GM21360 (cell line): ENCODE results near the gene LRP1-AS.

Experiments
- ATAC-seq: cut with Tn5 transposase; IDR thresholded peaks from one replicate; pipeline ENCODE4 v1.9.1; 2021; ENCODE audit warnings: mild to moderate bottlenecking, moderate library complexity; ENCODE audit not compliant: unreplicated experiment

LRP1-AS gene

DNA sequence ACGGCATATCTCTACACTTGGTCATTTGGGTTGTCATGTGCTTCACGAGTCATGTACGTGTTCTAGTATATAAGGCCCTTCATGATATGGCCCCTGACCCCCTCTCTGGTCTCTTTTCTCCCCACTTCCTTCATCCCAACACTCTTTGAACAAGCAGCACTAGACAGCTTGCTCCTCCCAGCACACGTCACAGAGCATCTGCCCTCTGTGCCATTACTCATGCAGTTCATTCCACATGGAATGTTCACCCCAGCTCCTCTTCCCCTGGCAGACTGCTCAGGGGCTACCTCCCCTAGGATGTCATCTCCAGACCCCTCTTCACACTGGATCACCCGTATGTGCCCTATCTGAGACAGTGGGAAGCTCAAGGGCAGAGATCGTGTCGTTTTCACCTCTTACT, 14.1 kb upstream of the LRP1-AS start:
- ATAC-seq: no peak

DNA sequence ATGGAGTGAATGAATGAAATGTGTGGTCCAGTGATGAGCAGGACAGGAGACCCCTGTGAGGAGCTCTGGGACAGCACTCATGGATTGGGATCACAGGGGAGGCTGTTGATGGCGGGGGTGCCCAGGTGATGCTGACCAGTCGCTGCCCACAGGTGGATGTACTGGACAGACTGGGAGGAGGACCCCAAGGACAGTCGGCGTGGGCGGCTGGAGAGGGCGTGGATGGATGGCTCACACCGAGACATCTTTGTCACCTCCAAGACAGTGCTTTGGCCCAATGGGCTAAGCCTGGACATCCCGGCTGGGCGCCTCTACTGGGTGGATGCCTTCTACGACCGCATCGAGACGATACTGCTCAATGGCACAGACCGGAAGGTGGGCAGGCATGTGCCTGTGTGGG, 13.3 kb upstream of the LRP1-AS start:
- no peak for ATAC-seq

DNA sequence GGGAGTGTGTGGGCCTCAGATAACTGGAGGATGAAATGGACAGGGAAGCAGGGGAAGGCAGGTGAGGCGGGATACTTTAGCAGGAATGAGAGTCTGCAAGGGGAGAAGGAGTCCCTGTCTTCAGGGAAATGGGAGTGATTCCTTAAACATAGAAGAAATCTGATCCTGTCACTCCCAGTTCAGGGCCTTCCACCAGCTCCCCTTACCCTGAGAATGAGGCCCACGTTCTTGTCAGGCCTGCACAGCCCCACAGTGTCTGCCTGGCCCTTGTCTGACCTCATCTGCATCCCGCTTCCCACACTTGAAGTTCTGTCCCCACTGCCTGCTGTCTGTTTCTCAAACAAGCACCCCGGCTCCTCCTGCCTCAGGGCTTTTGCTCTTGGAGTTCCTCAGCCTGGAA, 12.6 kb upstream of the LRP1-AS start:
- no peak for ATAC-seq

DNA sequence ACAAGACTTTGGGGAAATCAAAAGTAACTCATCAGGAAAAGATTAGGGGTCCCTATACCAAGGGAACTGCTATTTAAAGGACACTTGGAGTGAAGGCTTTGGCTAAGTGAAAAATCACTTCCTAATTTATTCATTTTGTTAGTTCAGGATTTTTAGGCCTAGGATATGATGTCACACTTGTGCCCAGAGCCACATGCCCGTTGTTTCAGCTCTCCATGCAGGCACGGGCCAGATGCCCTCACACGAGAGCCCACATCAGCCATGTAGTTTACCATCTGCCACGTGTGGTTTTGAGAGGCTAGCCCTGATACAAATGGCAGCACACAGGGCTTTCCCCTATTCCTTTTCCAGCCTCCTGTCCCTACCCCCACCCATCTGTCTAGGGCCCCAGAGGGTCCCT, 11.9 kb upstream of the LRP1-AS start:
- ATAC-seq: no peak

DNA sequence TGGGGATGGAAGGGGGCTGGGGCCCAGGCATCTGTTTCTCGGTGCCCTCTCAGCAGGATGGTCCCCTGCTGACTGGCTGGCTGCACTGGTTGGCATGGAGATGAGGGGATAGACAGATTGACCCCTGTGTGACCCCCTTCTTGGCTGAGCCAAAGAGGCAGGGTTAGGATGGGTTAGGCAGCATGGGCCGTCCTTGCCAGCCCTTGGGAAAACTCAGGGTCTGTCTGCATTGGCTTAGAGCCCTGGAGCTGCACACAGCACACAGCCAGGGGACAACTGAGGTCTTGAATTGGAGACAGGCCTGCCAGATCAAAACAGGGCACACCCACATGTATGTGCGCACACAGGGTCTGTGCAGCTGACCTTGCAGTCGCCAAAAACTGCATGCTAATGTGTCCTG, 11.2 kb upstream of the LRP1-AS start:
- no peak for ATAC-seq

DNA sequence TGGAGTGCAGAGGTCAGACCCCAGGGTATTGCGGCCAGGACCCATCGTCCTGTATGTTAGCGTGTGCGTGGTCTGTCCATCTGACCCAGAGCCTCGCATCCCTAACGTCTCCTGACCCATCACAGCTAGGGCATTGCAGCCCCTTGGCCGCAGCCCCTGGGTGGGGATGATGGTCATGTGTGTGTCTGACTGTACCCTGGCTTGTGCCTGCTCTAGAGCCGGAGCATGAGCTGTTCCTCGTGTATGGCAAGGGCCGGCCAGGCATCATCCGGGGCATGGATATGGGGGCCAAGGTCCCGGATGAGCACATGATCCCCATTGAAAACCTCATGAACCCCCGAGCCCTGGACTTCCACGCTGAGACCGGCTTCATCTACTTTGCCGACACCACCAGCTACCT, 10.8 kb upstream of the LRP1-AS start:
- no peak for ATAC-seq

DNA sequence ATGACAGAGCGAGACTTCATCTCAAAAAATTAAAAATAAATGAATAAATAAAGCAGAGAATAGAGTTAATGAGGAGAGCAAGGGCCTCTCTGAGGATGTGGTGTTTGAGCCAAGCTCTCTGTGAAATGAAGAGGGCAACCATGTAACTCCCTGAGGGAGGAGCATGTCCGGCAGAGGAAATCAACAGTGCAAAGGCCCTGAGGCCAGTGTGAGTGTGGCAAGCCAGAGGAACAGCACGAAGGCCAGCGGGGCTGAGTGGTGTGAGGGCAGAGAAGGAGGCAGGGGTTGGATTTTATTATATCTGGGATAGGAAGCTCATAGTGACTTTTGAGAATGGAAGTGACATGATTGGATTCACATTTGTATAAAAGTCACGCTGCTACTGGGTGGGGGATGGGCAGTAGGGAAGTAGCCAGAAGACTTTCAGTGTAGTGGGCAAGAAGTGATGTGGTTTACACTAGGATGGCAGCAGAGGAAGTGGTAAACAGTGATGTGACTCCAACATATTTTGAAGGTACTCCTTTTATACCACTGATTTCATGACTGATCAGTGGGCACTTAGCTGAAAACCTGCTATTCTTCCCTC, 10.3 kb upstream of the LRP1-AS start:
- ATAC-seq: no peak

DNA sequence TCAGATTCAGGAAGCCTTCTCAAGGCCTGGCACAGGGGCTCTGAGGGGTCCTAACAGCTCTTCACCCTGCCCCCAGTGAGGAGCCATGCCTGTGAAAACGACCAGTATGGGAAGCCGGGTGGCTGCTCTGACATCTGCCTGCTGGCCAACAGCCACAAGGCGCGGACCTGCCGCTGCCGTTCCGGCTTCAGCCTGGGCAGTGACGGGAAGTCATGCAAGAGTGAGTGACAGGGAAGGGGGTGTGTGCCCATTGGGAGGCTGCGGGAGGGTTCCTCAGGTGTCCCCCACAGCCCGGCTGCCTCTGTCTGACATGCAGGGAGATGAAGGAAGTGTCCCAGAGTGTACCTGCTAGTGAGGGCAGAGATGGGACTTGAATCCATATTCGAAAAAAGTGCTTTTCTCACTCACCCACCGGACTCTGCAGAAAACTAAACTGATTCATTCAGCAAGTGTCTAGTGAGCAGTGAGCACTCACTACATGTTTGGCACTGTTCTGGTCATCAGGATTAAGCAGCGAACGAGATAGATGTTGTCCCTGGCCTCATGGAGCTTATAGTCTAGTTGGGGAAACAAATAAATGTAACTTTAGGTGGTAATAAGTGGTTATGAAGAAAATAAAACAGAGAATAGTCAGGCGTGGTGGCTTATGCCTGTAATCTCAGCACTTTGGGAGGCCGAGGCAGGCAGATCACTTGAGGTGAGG, 9.4 kb upstream of the LRP1-AS start:
- no peak for ATAC-seq

DNA sequence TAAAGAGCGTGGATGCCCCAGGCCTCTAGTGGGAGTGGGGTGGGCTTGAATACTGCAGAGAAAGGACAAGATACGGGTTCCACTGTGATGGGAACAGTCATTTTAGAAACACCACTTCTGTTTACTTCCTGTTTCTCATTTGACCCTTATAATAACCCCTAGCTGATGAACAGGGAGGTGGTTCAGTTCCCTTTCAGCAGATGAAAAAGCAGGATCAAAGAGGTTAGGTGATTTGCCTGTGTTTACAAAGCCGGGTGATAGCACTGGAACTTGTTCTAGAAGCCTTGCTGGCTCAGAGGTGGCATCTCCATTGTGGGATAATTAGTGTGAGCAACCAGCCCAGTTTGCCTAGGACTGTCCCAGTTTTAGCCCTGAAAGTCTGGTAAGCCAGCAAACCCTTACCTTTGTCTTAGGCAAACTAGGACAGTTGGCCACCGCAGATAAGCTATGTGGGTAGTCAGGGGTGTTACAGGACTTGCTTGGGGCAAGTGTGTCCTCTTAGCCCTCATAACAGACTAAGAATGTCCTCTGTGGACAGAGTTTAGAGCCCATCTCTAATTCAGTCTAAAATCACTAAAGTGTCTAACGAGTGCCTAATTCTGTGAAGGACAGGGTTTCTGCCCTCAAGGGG, 7.5 kb upstream of the LRP1-AS start:
- ATAC-seq: no peak

DNA sequence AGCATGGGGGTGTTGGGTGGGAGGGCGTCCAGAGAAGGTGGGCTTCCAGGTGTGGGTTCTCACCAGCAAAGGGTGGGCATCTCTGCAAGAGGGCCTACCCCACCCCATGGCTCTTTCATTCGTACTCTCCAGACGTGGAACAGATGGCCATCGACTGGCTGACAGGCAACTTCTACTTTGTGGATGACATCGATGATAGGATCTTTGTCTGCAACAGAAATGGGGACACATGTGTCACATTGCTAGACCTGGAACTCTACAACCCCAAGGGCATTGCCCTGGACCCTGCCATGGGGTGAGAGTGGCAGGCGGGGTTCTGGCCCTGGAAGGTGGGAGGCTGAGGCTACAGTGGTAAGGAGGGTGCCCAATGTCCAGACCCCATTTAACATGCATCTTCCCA, 6.7 kb upstream of the LRP1-AS start:
- ATAC-seq: no peak

DNA sequence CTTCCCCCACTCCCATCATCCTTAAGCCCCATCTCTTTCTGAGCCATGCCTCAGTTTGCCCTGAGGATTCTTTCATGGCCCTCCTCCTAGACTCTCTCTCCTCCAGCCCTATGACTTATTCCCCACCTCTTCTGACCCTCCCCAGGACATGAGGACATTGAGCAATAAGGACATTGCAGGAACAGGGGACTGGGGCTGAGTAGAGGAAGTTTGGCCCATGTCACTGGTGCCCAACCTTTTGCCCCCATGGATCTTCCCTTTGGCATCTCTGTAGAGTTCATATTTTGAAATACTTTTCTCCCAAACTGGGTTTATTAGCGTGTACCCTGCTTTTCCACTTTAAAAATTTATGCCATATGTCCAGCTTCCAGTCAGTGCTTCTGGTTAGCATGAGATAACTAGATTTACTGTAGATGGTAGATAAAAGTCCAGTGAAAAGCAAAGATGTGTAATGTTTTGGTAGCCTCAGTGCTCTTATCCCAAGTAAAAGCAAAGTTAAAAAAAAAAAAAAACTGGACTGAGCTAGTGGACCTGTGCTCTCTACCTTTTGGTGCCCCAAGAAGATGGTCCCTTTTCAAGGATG, 6.1 kb upstream of the LRP1-AS start:
- ATAC-seq: no peak

DNA sequence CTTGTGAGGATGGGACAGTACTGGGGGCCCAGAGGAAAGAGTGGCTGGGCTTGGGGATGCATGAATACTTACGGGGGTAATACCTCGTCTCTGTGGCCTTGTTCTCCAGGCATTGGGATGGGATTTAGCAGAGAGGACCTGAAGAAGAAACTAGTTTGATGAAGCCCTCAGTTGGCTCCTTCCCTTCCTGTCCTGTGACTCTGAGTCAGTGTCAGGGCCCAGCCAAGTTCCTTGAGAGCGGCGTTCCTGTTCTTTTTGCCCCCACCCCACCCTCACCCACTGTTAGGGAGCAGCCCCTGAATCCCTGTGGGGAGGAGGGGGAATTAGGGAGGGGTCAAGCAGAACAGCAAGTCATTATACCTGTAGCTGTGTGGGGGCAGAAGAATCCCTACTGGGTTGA, 5.2 kb upstream of the LRP1-AS start:
- no peak for ATAC-seq

DNA sequence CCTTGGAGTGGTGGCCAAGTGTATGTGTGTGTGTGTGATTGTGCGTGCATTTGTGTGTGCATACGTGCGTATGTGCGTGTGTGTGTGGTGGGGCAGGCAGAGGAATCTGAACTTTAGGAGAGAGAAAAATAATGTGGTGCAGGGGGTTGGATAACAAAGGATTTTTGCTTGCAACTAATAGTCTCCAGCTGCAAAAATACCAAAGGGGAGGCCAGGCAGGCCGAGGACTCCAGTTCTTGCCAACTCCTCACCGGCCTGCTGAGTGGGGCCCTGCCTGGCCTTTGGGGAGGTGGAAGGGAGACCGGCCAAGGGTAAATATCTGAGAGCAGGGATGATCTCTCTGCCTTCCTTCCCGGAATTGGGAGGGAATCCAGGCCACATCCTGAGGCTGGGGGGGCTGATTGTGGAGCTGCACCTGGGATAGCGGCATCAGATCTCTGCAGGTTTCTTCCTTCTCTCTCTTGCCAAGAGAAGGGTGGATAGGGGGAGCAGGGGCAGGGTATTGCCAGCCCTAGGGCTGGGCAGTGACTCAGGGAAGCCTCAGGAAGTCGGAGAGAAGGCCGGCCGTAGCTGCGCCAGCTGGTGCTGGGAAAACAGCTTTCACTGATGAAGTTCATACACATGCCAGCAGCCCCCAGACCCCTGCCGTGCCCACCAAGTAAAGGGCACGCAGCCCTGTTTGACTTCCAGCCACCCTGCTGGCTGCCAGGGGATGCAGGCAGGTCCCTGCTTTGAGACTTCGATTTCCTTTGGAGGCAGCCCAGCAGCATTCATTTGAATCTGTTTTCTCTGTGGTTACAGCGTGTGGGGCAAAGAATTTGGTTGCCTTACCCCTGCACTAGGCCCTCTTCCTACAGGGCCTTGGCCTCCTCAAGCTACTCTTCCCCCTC, 4.6 kb upstream of the LRP1-AS start:
- ATAC-seq: no peak

DNA sequence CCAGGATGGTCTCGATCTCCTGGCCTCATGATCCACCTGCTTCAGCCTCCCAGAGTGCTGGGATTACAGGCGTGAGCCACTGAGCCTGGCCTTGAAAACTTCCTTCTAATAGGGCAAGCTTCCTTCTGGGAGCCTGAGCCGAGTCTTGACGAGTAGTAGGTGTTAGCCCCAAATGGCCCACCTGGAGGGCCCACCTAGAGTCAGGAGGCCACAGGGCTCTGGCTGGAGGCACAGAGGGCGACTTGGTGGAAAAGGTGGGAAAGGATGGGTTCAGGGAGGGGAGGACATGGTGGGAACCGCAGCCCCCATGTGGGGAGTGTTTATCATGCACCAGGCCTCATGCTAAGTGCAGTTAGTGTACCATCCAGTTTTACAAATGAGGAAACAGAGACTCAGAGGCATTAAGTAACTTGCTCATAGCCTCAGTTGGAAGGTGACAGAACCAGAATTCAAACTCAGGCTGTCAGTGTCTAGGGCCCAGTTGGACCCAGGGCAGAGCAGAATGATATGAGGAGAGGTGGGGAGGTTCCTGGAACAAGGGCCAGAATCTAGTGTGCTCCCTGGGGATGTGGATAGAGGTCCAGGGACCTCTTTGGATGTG, 3.1 kb upstream of the LRP1-AS start:
- ATAC-seq: no peak

DNA sequence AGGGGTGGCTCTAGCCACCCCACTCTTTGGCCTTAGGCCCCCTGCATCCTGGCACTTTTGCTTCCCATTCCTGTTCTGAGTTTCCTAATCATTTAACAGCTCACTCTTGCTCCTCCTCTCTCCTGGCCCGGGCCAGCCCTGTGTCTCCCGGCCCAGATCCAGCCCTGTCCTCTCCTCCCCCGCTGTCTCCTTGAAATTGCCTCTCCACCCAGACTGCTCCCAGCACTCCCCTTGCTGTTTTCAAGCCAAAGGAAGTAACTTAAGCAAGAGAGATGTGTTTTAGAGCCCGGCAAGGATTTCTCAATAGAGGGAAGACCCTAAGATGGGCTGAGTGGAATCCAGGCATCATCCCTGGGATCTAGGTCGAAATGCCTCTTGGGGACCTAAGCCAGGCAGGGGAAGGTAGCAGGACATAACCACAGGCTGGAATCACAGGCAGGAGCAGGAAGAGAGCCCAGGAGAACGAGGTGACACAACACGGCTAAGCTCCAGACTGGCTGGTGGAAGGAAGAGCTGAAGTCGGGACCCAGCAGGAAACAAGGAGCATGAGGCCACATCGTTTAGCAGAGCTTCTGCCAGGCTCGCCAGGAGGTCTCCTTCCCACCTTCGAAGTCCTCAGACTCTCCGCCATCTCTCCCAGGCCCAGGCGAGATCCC, 2.0 kb upstream of the LRP1-AS start:
- no peak for ATAC-seq

DNA sequence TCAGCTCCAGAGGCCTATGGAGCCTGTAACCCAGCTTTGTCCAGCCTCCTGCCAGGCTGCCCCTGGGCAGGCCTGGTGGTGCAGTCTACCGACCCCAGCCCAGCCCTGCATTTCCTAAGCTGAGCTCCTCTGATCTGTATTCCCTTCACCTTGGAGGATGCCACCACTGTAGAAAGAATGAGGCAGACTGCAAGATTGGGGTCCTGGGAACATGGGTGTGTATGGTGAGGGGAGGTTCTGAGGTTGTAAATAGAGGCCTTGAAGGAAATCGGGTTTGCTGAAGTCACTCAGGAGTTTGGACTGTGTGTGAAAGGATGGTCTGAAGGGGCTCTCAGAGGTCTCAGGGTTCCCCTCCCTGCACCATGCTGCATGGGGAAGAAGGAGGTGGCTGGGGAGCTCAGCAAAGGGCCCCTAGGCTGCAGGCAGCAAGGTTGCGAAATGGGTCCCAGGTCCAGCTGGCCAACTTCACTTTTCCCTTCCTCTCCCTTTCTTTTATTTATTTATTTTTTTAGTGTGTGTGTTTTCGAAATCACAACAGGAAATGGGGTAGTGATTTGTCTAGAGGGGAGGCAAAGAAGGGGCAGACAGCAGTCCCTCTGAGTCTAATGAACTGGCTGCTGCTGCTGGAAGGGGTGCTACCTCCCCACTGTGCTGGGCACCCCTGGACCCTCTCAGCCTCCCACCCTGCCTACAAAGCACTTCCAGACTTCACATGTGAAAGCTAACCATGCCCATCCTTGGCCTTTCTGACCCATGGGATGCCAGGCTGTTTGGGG, 1.2 kb upstream of the LRP1-AS start:
- no peak for ATAC-seq

DNA sequence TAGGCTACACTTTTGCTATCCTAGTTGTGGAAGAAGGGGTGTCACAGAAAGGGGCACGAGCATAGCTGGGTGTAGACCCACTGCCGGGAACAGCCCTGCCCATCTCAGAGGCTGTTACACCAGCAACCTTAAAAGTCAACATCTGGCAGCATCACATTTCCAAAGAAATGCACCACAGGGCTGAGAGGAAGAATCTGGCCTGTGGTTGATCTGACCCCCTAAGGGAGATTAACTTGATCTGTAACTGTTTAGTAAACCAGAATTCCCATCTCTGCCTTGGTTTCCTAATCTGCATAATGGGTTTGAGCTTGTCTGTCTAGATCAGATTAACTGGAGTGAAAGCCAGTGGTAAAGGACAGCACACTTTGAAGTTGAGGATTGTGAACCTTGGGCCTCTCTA, 1.3 kb downstream of the LRP1-AS start:
- no peak for ATAC-seq

DNA sequence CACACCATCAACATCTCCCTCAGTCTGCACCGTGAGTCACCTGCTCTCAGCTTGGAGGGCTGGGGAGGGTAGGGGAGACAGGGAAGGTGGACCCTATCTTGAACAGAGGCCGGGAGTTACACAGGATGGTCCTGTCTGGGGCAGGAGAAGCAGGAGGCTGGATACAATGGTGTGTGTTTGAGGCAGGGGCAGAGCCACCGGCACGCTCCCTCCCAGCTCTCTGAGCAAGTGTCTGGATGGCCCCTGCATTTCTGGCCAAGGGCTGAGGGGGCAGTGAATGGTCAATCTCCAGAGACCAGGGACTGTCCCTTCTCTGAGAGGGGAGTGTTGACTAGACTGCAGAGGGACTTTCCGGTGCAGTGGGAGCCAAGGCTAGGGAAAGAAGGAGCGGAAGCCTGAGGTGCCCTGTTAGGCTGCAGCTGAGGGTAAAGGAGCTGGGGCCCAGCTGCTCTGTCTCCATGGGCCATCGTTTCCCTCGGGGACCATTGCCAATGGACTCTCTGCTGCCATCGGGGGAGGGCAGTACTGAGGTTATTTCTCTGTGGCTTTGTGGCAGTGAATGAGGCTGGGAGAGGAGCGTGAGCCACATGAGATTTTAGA, 1.9 kb downstream of the LRP1-AS start:
- no peak for ATAC-seq

DNA sequence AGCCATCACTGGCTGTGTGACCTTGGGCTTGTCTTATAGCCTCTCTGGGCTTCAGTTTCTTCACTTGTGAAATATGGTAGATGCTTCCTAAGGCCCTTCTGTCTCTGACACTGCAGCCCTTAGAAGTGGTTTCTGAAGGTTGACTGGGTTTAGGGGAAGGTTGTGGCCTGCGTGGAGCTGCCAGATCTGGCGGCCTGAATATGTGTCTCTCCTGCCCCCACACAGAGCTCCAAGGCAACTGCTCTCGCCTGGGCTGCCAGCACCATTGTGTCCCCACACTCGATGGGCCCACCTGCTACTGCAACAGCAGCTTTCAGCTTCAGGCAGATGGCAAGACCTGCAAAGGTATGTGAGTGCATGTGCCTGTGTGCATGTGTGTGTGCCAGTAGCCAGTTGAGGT, 4.0 kb downstream of the LRP1-AS start:
- no peak for ATAC-seq
